OCI-LY7 (cell line): ENCODE measurements around the gene CASZ1. TPM values are rescaled to one million over a fixed set of nuclear protein-coding genes. Genes with fewer than 3 reads are reported as not detected.

Experiments used
- BruUV-seq: library from RNA; stranded (reverse); fragments of 400-500 nt; replicated peaks from 2 replicates; lab custom pipeline; 2021; lab: Mats Ljungman, UMichigan
- CTCF ChIA-PET: fragments of 300-600 bp; sonication (Branson Sonifier 250); formaldehyde crosslinking; loops from one replicate; lab custom pipeline; 2022; ENCODE audit warnings: antibody characterized with exemption; ENCODE audit not compliant: unreplicated experiment; lab: Charles Lee
- POLR2A ChIA-PET: fragments of 300-600 bp; sonication (Branson Sonifier 250); formaldehyde crosslinking; loops from one replicate; lab custom pipeline; 2022; ENCODE audit warnings: antibody characterized with exemption; lab: Charles Lee
- DNase-seq: peaks from one replicate; pipeline ENCODE4 v3.0.0-alpha.2; 2015; ENCODE audit warnings: low spot score
- H2AFZ ChIP-seq: fragments of 200-600 bp; sonication (generic), shearing (Covaris generic); 2 replicates; pipeline ENCODE4 v1.6.1; 2014; ENCODE audit warnings: mild to moderate bottlenecking, antibody characterized with exemption, low read length, moderate library complexity
- H3K27ac ChIP-seq: fragments of 200-600 bp; sonication (generic); 2 replicates; pipeline ENCODE4 v1.5.1; 2014; ENCODE audit warnings: mixed run types, low read depth, mild to moderate bottlenecking, moderate library complexity, low read length, inconsistent platforms; ENCODE audit not compliant: poor library complexity, severe bottlenecking
- H3K36me3 ChIP-seq: fragments of 200-600 bp; sonication (generic); 2 replicates; pipeline ENCODE4 v1.6.1; 2014; ENCODE audit warnings: mild to moderate bottlenecking, antibody characterized with exemption, low read length, moderate library complexity, mixed read lengths; ENCODE audit not compliant: insufficient read depth
- H3K4me1 ChIP-seq: fragments of 200-600 bp; sonication (generic); 2 replicates; pipeline ENCODE4 v1.5.1; 2014; ENCODE audit warnings: mild to moderate bottlenecking, low read length; ENCODE audit not compliant: insufficient read depth, poor library complexity, severe bottlenecking
- H3K4me2 ChIP-seq: fragments of 200-600 bp; sonication (generic); 2 replicates; pipeline ENCODE4 v1.6.1; 2014; ENCODE audit warnings: mild to moderate bottlenecking, low read length
- H3K4me3 ChIP-seq: fragments of 200-600 bp; sonication (generic); 2 replicates; pipeline ENCODE4 v1.5.1; 2014; ENCODE audit warnings: mild to moderate bottlenecking, low read depth, low read length; ENCODE audit not compliant: poor library complexity, severe bottlenecking
- H3K79me2 ChIP-seq: fragments of 200-600 bp; sonication (generic); 2 replicates; pipeline ENCODE4 v1.6.1; 2016; ENCODE audit warnings: low read depth, mild to moderate bottlenecking, low read length, moderate library complexity, mixed read lengths; ENCODE audit not compliant: insufficient read depth
- H3K9me2 ChIP-seq: fragments of 200-600 bp; sonication (generic); 2 replicates; pipeline ENCODE4 v1.6.1; 2016; ENCODE audit warnings: mild to moderate bottlenecking, low read length, mixed read lengths; ENCODE audit not compliant: insufficient read depth
- H3K9me3 ChIP-seq: fragments of 200-600 bp; sonication (generic); 2 replicates; pipeline ENCODE4 v1.6.1; 2014; ENCODE audit warnings: mild to moderate bottlenecking, mixed run types, low read length, mixed read lengths
- H4K20me1 ChIP-seq: fragments of 200-600 bp; sonication (generic); 2 replicates; pipeline ENCODE4 v1.6.1; 2014; ENCODE audit warnings: mild to moderate bottlenecking, antibody characterized with exemption, low read length, moderate library complexity, mixed read lengths; ENCODE audit not compliant: insufficient read depth
- EZH2phosphoT487 ChIP-seq: fragments of 200-600 bp; sonication (generic); IDR thresholded peaks from 2 replicates; pipeline ENCODE4 v1.6.1; 2018; ENCODE audit warnings: low read depth, borderline replicate concordance, mild to moderate bottlenecking, mixed run types, antibody characterized with exemption, low read length, moderate library complexity, mixed read lengths
- intact Hi-C: fragments of 100-400 bp; cut with micrococcal nuclease; formaldehyde crosslinking; loops from one replicate; pipeline ENCODE4 v1.10.0; 2022; ENCODE audit not compliant: unreplicated experiment
- total RNA-seq, 2 experiments: library from RNA; depleted of rRNA in 1 of 2; stranded (reverse); fragments of >200 nt in 1 of 2; shearing (Covaris generic) in 1 of 2; gene quantifications; 2 replicates each; pipeline ENCODE4 v1.2.3, GENCODE V29; 2014 to 2022
- TF ChIP-seq, protein P1 (sequence below): fragments of 200-600 bp; sonication (generic); conservative IDR thresholded peaks from 2 replicates; pipeline ENCODE4 v1.5.1; 2014; ENCODE audit warnings: mild to moderate bottlenecking, antibody characterized with exemption, low read length, moderate library complexity, mixed read lengths

Gene CASZ1
- total RNA-seq, 2 experiments from 2014 or later = 3.3 to 3.9 TPM

DNA sequence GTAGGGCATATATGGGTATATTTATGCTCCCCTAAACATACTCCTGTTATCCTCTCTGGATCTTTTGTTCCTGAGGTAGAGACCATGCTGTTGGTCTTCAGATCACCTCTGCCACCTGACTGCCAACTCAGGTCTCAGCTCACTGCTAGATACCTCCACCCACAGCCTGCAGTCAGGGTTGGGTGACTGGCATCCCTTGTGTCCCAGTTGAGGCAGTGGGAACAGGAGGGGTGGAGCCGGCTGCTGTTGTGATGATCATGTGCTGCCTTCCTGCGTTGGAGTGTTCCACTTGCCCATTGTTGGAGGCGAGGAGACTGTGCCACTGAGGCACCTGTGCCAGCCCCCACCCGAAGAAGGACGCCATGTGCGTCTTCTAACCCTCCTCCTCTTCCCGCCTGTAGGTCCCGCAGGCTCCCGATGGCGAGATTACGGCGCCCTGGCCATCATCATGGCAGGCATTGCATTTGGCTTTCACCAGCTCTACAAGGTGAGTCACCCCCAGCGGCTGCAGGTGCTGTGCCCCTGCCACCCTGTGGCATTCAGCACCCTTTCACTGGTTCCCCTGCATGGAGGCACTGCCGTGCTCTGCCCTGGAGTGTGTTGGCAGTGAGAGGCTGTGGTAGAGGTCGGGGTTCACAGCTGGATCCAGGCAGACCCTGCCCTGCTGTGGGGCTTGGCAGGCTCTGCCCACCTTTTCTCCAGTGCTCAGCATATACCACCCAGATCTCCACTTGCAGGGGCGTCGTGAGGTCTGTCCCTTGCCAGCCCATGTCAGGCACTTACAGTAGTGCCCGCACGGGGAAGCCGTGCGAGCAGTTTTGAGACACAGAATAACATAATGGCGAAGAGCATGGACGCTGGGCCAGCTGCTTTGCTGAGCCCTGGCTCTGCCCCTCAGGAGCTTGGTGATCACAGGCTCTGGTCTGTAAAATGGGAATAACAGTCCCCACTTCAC lies 178.2 kb downstream of the CASZ1 start:
- Histone ChIP-seq H3K4me3 (no peak overlapping the region), H4K20me1 (no peaks in the 10 kb centered on the region), H3K79me2 (no peaks in the 10 kb centered on the region), H3K4me1 (no peaks in the 10 kb centered on the region), H3K36me3 (no peaks in the 10 kb centered on the region), H3K27ac (no peak overlapping the region), H3K9me3 (no peaks in the 10 kb centered on the region), H3K9me2 (no peaks in the 10 kb centered on the region), H2AFZ (no peak overlapping the region), H3K4me2 (no peak overlapping the region)
- TF ChIP-seq EZH2phosphoT487 = no peak
- TF ChIP-seq, protein P1, sequence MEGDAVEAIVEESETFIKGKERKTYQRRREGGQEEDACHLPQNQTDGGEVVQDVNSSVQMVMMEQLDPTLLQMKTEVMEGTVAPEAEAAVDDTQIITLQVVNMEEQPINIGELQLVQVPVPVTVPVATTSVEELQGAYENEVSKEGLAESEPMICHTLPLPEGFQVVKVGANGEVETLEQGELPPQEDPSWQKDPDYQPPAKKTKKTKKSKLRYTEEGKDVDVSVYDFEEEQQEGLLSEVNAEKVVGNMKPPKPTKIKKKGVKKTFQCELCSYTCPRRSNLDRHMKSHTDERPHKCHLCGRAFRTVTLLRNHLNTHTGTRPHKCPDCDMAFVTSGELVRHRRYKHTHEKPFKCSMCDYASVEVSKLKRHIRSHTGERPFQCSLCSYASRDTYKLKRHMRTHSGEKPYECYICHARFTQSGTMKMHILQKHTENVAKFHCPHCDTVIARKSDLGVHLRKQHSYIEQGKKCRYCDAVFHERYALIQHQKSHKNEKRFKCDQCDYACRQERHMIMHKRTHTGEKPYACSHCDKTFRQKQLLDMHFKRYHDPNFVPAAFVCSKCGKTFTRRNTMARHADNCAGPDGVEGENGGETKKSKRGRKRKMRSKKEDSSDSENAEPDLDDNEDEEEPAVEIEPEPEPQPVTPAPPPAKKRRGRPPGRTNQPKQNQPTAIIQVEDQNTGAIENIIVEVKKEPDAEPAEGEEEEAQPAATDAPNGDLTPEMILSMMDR = no peak
- ChIA-PET CTCF (interaction anchor here (0.6 kb wide), 1 partner anchor 8 kb away, joined by 5 read pairs; no protein-coding TSS in a partner anchor), POLR2A (no interaction called here)
- intact Hi-C loops = no loop called here
- BruUV-seq = no TSS peak
- no peak for DNase-seq

DNA sequence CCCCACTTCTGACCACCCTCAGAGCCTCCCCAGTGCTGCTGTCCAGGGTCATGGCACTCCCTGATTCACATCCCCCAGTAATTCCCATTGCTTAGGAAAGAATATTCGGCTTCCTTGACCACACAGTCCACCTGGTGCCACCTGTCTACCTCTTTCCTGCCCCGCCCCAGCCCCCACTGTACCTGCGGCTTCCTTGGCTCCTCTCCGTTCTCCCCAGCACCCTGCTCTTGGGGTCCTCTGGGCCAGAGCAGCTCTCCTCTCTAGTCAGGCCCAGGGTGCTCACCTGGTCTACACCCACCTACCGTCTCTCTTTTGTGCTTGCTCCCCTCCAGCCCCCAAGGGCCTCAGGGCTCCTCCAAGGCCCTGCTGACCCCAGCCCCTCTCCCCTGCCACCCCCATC lies 179.1 kb downstream of the CASZ1 start:
- Histone ChIP-seq H3K9me2 (no peaks in the 10 kb centered on the region), H3K4me3 (no peak overlapping the region), H3K79me2 (no peaks in the 10 kb centered on the region), H2AFZ (no peak overlapping the region), H3K27ac (no peak overlapping the region), H3K4me2 (no peak overlapping the region), H3K36me3 (no peaks in the 10 kb centered on the region), H3K9me3 (no peaks in the 10 kb centered on the region), H3K4me1 (no peaks in the 10 kb centered on the region), H4K20me1 (no peaks in the 10 kb centered on the region)
- BruUV-seq = no TSS peak
- ChIA-PET CTCF (no interaction called here), POLR2A (no interaction called here)
- no peak for DNase-seq
- TF ChIP-seq, protein P1 = no peak
- no peak for TF ChIP-seq EZH2phosphoT487
- intact Hi-C loops = no loop called here

DNA sequence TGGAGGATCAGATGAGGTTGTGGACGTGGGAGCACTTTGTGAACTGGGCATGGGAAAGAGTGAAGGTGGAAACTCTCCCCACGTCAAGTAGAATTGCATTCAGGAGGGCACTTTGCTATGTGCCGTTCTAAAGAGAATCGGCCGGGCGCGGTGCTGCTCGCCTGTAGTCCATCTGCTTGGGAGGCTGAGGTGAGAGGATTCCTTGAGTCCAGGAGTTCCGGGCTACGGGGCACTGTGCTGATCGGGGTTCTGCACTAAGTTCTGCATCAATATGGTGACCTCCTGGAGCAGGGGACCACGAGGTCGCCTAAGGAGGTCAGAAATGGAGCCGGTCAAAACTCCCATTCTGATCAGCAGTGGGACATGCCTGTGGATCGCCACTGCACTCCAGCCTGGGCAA lies 179.8 kb downstream of the CASZ1 start:
- Histone ChIP-seq H3K9me3 (no peaks in the 10 kb centered on the region), H3K9me2 (no peaks in the 10 kb centered on the region), H3K79me2 (no peaks in the 10 kb centered on the region), H3K36me3 (no peaks in the 10 kb centered on the region), H3K4me1 (no peaks in the 10 kb centered on the region), H3K4me3 (no peak overlapping the region), H2AFZ (no peak overlapping the region), H3K4me2 (no peak overlapping the region), H4K20me1 (no peaks in the 10 kb centered on the region), H3K27ac (no peak overlapping the region)
- TF ChIP-seq EZH2phosphoT487 = no peak
- TF ChIP-seq, protein P1 = no peak
- no peak for DNase-seq
- ChIA-PET POLR2A (no interaction called here), CTCF (no interaction called here)
- intact Hi-C loops = no loop called here
- no TSS peak for BruUV-seq
